K562 (cell line): ENCODE data around the gene GSS. TPM values are rescaled to one million over a fixed set of nuclear protein-coding genes. Genes with fewer than 3 reads are reported as not detected.
A peak's percentile ranks its signal among the peaks of the same experiment; 100 is the strongest.

ENCODE experiments used
- CHD2 ChIP-seq: IDR thresholded peaks from 2 replicates; pipeline ENCODE4 v1.6.1; 2011; ENCODE audit warnings: low read depth, low read length
- CTCF ChIP-seq, 3 experiments: IDR thresholded peaks in 2 of 3; conservative IDR thresholded peaks in 1 of 3; 2 replicates each; pipeline ENCODE4 v1.5.1; 2011 to 2012; ENCODE audit warnings: low read length in 3 of 3, mild to moderate bottlenecking in 3 of 3, control low read depth in 2 of 3, improper control_type of control experiment in 1 of 3, inconsistent platforms in 1 of 3, low read depth in 1 of 3, mixed read lengths in 1 of 3, moderate library complexity in 1 of 3; ENCODE audit not compliant: insufficient read depth in 2 of 3
- DEAF1 ChIP-seq: fragments of 450-650 bp; formaldehyde crosslinking; IDR thresholded peaks from 2 replicates; pipeline ENCODE4 v1.4.0; 2020; ENCODE audit warnings: mild to moderate bottlenecking, moderate library complexity
- E2F5 ChIP-seq: sonication (generic); formaldehyde crosslinking; IDR thresholded peaks from 2 replicates; pipeline ENCODE4 v1.8.0; 2022; ENCODE audit warnings: mild to moderate bottlenecking, missing genetic modification reagents
- FOXK2 ChIP-seq, 2 experiments: fragments of 450-650 bp; IDR thresholded peaks in 1 of 2; conservative IDR thresholded peaks in 1 of 2; 2 replicates each; pipeline ENCODE4 v1.6.1; 2016; ENCODE audit warnings: low read depth in 2 of 2, mild to moderate bottlenecking in 1 of 2
- HNRNPH1 ChIP-seq: fragments of 200-400 bp; formaldehyde crosslinking; optimal IDR thresholded peaks from 2 replicates; pipeline ENCODE3; 2017; ENCODE audit warnings: low read depth, mild to moderate bottlenecking, low read length, moderate library complexity
- KHSRP ChIP-seq: fragments of 450-650 bp; IDR thresholded peaks from 2 replicates; pipeline ENCODE4 v1.6.1; 2017
- POLR2G ChIP-seq: fragments of 200-400 bp; formaldehyde crosslinking; IDR thresholded peaks from 2 replicates; pipeline ENCODE4 v1.6.1; 2017; ENCODE audit warnings: low read depth, mild to moderate bottlenecking, antibody characterized with exemption, low read length, moderate library complexity
- POLR2H ChIP-seq: IDR thresholded peaks from 2 replicates; pipeline ENCODE4 v1.6.1; 2016; ENCODE audit warnings: missing genetic modification characterization, low read depth, mild to moderate bottlenecking, control low read depth, missing compliant biosample characterization, moderate library complexity
- SMC3 ChIP-seq: conservative IDR thresholded peaks from 2 replicates; pipeline ENCODE4 v1.6.1; 2011; ENCODE audit warnings: low read depth, low read length, improper control_type of control experiment; ENCODE audit not compliant: insufficient read depth
- polyA plus RNA-seq, 8 experiments: library from polyadenylated mRNA; depleted of rRNA in 4 of 8; stranded (reverse) in 5 of 8; unstranded in 3 of 8; fragments of >200 nt; fragmentation: Nextera tagmentation in 2 of 8; fragmentation: Illumina TruSeq in 1 of 8; extraction: Ambion mirVana in 2 of 8; extraction: Trizol in 1 of 8; gene quantifications; 2 replicates each; pipeline versions ENCODE4 v1.2.1 to v1.2.3, GENCODE V29; 2011 to 2014; ENCODE audit warnings: inconsistent platforms in 1 of 8, missing spikeins in 1 of 8
- total RNA-seq, 7 experiments: library from RNA; depleted of rRNA in 6 of 7; stranded (reverse); fragments of >200 nt in 6 of 7; fragmentation: Illumina TruSeq in 2 of 7; extraction: Trizol in 2 of 7; gene quantifications; 2 replicates each; pipeline versions ENCODE4 v1.2.1 to v1.2.3, GENCODE V29; 2011 to 2021; ENCODE audit warnings: low replicate concordance in 1 of 7
- TF ChIP-seq, protein P1 (sequence below): sonication (generic); formaldehyde crosslinking; IDR thresholded peaks from 2 replicates; pipeline ENCODE4 v1.8.0; 2023; ENCODE audit warnings: missing genetic modification reagents, mild to moderate bottlenecking, borderline replicate concordance

Gene GSS
- total and polyA plus RNA-seq, 9 of the 15 experiments (the other 6 are each of a cell fraction or from before 2014, with no cell fraction given): 18.4 to 165 (median 89.4) TPM

DNA sequence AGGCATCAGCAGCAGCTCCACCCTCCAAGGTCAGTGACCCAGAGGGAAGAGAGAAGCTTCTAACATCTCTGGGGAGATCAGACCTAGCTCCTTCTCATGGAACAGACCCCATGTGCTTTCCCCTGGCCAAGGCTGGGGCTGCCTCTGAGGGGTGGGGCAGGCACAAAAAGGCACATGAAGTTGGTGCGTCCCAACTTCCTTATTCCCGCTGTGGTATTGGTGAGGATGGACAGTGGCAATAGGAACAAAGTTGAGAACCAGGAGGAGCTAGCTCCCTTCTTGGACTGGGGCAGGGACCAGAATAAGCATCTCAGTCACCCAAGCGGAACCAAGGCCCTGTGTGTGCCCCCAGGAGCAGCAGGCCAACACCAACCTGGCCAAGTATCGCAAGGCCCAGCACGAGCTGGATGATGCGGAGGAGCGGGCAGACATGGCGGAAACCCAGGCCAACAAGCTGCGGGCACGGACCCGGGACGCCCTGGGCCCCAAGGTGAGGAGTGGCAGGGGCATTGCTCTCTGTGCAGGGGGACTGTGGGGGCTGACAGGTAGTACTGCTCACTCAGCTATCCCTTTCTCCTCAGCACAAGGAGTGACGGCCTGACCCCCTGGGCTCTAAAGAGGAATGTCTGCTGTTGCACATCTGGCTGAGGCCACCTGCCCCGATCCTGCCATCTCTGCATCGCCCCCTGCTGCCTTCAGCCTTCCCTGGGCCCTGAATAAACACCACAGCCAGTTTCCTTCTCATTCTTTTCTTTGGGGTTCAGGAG lies 46.2 kb upstream of the GSS start (continued):
- TF ChIP-seq, protein P1, sequence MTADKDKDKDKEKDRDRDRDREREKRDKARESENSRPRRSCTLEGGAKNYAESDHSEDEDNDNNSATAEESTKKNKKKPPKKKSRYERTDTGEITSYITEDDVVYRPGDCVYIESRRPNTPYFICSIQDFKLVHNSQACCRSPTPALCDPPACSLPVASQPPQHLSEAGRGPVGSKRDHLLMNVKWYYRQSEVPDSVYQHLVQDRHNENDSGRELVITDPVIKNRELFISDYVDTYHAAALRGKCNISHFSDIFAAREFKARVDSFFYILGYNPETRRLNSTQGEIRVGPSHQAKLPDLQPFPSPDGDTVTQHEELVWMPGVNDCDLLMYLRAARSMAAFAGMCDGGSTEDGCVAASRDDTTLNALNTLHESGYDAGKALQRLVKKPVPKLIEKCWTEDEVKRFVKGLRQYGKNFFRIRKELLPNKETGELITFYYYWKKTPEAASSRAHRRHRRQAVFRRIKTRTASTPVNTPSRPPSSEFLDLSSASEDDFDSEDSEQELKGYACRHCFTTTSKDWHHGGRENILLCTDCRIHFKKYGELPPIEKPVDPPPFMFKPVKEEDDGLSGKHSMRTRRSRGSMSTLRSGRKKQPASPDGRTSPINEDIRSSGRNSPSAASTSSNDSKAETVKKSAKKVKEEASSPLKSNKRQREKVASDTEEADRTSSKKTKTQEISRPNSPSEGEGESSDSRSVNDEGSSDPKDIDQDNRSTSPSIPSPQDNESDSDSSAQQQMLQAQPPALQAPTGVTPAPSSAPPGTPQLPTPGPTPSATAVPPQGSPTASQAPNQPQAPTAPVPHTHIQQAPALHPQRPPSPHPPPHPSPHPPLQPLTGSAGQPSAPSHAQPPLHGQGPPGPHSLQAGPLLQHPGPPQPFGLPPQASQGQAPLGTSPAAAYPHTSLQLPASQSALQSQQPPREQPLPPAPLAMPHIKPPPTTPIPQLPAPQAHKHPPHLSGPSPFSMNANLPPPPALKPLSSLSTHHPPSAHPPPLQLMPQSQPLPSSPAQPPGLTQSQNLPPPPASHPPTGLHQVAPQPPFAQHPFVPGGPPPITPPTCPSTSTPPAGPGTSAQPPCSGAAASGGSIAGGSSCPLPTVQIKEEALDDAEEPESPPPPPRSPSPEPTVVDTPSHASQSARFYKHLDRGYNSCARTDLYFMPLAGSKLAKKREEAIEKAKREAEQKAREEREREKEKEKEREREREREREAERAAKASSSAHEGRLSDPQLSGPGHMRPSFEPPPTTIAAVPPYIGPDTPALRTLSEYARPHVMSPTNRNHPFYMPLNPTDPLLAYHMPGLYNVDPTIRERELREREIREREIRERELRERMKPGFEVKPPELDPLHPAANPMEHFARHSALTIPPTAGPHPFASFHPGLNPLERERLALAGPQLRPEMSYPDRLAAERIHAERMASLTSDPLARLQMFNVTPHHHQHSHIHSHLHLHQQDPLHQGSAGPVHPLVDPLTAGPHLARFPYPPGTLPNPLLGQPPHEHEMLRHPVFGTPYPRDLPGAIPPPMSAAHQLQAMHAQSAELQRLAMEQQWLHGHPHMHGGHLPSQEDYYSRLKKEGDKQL (CRISPR knock-in tag): no peak
- TF ChIP-seq CTCF (IDR thresholded peaks at IDR 0.05 in 2 of 3, conservative IDR thresholded peaks at IDR 0.05 in 1 of 3; ENCODE audit: insufficient read depth in 2 of 3, low read depth in 1 of 3, low read length in 3 of 3) (peak; percentile 28 to 60 (median 53); a peak in 5 of 6 replicates), DEAF1 (CRISPR knock-in tag) (no peak), HNRNPH1 (no peak), FOXK2 (conservative IDR thresholded peaks at IDR 0.05 in 1 of 2, IDR thresholded peaks at IDR 0.05 in 1 of 2; ENCODE audit: low read depth in 2 of 2) (no peak), POLR2G (0 out of 2 replicates have a peak, but pooled peaks have one; percentile 24), E2F5 (CRISPR knock-in tag) (no peak), KHSRP (no peak), POLR2H (tag) (no peak), SMC3 (0 out of 2 replicates have a peak, but pooled peaks have one; percentile 36), CHD2 (no peak)
